Loucy (cell line): ENCODE results near the gene SSUH2.

Experiments
- CTCF ChIP-seq: fragments of 200-600 bp; sonication (generic); conservative IDR thresholded peaks from 2 replicates; pipeline ENCODE4 v1.5.1; 2014; ENCODE audit warnings: mild to moderate bottlenecking, antibody characterized with exemption, low read length
- EZH2phosphoT487 ChIP-seq: fragments of 200-600 bp; IDR thresholded peaks from 2 replicates; pipeline ENCODE4 v1.6.1; 2018; ENCODE audit warnings: antibody characterized with exemption, mild to moderate bottlenecking, moderate library complexity, borderline replicate concordance

- TF ChIP-seq CTCF, result peak; percentile 64
- no peak for TF ChIP-seq EZH2phosphoT487
Observed at GRCh38 chr3:8663177-8664061, 18.8 kb upstream of the SSUH2 start.
